Embryonic facial prominence (tissue), 1 donor: ENCODE data around the gene WDSUB1.

Experiments
- DNase-seq: peaks from one replicate; pipeline ENCODE4 v3.0.0-alpha.2; 2016; ENCODE audit errors: extremely low spot score

Gene WDSUB1

GRCh38 chr2:159225025-159226016 is 61.2 kb downstream of the WDSUB1 start:
- no peak for DNase-seq

- DNase-seq = no peak
These were observed 62.3 kb downstream of the WDSUB1 start for GRCh38 chr2:159224061-159224813.

GRCh38 chr2:159219394-159219998 is 67.0 kb downstream of the WDSUB1 start:
- DNase-seq = no peak

DNA sequence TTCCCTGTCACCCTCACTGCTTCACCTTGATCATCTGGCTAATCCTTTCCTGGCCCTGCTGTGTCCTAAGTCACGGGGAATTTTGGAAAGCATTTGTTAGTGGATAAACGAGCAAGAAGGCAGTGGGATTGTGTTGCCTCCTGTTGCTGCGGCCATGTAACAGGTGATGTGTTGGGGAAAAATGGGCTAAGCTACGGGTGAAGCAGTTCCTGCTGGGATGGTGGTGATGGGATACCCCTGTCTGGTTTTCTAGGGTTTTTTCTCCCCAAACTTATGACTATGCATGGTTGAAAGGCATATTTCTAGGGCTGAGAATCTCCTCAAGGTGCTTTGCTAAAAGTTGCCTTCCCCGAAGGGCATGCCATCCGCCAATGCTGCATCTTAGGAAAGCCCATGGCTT is 68.1 kb downstream of the WDSUB1 start:
- no peak for DNase-seq

DNA sequence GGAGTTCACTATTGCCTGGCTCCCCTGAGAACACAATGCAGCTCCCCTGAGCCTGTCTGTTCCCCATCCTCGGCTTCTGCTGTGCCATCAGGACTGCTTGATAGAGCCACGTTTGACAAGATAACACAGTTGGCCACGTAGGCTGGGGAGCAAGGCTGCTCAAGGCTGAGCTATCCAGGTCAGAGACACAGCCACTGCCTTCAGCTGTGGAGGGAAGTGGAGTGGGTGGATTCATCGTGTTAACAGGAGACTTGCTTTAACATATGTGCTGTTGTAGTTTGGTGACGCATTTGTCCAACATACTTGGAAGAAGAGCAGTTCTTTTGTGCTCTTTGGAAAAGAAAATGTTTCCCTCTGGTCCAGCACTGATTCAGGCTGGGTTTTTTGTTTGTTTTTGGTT is 68.8 kb downstream of the WDSUB1 start:
- DNase-seq = no peak

GRCh38 chr2:159215116-159215515 is 71.4 kb downstream of the WDSUB1 start:
- DNase-seq = no peak

- DNase-seq = no peak
These were observed 72.1 kb downstream of the WDSUB1 start for GRCh38 chr2:159214325-159214865.

- DNase-seq = no peak
These were observed 73.2 kb downstream of the WDSUB1 start for GRCh38 chr2:159213296-159213695.

DNA sequence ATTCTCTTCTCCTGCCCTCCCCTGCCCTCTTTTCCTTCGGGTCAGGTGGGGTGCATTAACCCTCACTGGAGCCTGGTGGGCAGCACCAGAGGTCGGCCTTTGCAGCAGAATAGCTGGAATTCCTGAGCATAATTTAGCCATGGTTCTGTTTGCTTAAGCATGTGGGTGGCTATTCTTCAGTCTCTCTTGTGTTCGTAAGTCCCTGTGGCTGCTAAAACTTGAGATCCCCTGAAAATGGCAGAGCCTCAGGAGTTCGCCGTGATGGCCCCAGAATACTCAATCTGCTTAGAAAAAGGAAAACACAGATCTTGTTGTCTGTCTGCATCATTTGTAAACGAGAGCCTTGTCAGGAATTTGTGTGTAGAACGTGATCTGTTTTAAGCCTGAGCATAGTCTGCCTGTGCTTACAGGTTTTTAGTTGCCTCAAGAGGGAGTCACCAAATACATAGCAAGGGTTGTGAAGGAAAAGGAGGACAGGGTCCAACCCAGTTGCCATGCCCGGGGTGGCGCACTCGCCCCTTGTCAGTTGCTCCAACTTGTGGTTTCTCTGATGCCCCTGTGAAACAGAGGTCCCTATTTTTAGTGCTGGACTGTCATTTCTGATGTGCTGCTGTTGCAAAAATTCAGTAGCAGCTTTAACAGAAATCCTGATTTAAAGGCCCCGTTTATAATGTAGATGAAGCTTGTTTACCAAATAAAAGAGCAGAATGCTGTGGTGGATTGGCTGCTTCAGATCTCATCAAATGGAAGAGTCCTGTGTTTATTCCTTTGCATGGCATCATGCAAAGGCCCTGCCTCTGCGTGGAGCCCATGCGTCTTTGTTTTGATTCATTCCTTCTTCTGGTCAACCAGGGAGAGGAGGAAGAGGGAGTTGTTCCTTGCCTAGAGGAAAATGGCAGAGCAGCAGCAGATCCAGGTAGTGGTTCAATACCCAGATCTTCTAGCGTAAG is 74.8 kb downstream of the WDSUB1 start:
- no peak for DNase-seq

- no peak for DNase-seq
These were observed 76.9 kb downstream of the WDSUB1 start for GRCh38 chr2:159209341-159210306.

- no peak for DNase-seq
These were observed 78.1 kb downstream of the WDSUB1 start for GRCh38 chr2:159208438-159208837.

DNA sequence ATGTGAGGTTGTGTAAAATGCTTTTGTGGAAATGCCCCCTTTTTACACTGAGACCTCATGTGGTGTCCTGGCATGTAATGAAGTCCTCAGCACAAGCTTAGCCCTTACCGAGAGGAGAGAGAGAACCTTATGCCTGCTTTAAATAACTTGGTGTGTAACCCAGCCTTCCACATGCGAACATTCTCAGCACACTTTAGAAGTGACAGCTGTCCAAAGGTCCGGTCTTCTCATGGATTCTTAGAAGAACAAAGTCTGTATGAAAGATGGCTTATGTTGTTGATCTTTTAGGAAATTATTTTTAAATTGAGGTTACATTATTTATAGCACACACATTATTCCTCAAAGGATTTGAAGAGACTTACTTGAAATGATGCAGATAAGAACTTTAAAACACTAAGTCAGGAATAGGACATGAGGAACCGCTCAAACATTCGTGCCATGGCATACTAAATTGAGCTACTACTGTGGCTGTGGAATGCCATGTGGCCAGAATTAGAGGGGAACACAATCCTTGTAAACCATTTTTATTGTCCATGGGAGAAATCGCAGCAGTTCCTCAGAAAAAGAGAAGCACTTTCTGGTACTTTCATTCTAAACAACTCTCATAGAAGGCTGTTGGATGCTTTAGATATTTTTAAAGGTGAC is 79.6 kb downstream of the WDSUB1 start:
- no peak for DNase-seq

- DNase-seq = no peak
These were observed 81.9 kb downstream of the WDSUB1 start for GRCh38 chr2:159204381-159205144.

- DNase-seq = no peak
These were observed 83.9 kb downstream of the WDSUB1 start for GRCh38 chr2:159202568-159203071.

DNA sequence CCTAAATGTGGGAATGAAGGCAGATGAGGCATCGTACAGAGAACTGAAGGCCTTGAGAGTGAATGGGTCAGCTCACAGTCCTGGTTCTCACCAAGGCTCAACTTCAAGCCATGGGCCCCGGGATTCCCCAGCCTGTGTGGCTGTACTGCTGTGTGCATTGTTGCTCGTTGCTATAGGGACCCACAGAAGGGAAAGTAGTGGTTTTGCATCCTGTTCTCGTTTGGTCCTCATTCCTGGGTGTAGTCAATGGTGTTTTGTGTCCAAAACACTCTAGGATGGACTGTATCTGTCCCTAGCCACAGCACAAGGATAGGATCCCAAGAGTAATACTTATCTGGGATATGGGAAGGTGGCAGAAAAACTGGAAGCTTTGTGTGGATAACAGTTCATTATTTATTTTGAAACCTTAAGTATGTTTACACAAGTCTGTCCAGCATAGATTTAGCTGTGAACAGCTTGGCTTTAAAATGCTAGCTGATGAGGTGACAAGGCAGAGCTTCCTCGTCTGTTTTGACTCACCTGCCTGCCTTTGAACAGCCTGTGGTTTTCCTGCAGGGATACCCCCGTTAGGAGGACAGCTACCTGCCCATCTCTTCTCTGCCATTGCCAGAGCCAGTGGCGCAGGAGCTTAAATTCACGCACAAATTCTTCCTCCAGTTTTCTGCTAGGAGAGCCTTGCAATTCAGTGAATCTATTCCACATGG is 85.0 kb downstream of the WDSUB1 start:
- no peak for DNase-seq

DNA sequence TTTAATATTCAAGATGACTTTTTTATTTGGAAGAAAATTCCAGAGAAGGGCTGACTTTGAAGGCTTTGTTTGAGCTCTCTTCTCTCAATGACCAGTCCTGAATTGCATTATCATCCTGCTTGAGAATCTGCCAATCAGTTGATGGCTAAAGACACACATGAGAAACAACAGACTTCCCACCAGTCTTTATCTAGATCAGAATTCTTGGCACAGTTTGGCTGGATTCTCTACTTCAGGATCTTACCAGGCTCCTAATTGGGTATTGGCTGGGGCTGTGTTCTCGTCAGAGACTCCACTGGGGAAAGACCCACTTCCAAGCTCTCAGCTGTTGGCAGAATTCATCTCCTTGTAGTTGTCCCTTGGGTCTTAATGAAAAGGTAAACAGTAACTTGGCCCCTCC is 86.0 kb downstream of the WDSUB1 start:
- DNase-seq = no peak

DNA sequence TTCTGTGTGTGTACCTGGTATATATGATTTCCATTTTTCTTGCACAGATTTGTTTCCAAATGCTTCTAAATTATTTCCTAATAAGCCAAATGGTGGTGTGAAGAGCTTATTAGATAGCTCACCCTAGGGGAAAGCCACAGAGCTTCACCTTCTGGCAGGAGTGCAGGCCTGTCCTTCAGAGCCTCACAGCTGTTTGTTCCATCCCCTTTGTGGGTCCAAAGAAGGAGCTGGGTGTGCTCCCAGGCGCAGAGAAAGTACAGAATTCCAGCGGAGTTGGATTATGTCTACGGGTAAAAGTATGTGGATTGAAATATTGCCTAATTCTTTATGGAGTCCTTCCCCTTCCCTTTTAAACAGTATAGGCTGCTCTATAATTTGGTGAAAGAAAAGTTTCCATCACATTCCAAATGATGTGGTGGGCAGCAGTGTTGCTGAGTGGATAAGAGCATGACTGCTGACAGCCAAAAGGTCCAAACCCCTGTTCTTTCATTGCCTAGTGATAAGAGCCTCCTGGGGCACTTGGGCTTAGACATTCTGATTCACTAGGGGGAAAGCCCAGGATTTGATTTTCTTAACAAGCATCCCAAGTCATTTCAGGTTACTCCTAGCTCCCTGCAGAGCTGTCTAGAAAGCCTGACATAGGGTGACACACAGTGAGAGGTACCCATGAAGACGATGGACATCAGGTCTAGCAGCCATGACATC is 86.6 kb downstream of the WDSUB1 start:
- DNase-seq = no peak
